ENCODE results near the gene ZBTB38. TPM values are rescaled to one million over a fixed set of nuclear protein-coding genes. Genes with fewer than 3 reads are reported as not detected.

The ZBTB38 gene
- total RNA-seq, 3 donors from 2014 or later: 15.4 to 22.5 (median 21.0) TPM

DNA sequence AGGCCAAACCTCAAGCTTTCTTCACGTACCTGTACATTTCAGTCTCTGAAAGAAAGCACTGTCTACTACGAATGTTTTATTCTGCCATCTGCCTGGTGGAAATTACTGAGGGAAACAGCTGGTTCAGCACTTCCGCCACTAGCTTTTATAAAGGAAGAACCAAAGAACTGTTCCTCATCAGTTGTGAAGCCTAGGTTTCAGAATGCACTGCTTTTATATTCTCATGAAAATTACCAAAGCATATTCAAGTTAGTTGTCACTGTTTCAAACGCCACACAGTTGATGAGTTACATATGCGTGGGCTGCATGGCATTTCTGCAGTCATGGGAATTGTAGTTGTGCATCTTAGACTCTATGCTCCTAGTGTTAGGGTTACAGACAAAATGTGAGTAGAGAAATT is 21.5 kb upstream of the ZBTB38 start:
- Mint-ChIP-seq H3K4me3 (no peak overlapping the region), H3K4me1 (ENCODE audit: low read depth) (no peaks in the 10 kb centered on the region), H3K36me3 (ENCODE audit: insufficient read depth) (no peaks in the 10 kb centered on the region), H3K9me3 (peaks cover 8% of the 10 kb centered on the region), H3K27me3 (ENCODE audit: low read depth) (no peaks in the 10 kb centered on the region)
- DNase-seq (no peak), ATAC-seq (no peak)

GRCh38 chr3:141348837-141349236 is 19.5 kb upstream of the ZBTB38 start:
- Mint-ChIP-seq H3K9me3 (peaks cover 8% of the 10 kb centered on the region), H3K4me1 (ENCODE audit: low read depth) (no peaks in the 10 kb centered on the region), H3K27me3 (ENCODE audit: low read depth) (peaks cover 6% of the 10 kb centered on the region), H3K36me3 (ENCODE audit: insufficient read depth) (no peaks in the 10 kb centered on the region), H3K4me3 (no peak overlapping the region)
- no peak for DNase-seq
- ATAC-seq: no peak

DNA sequence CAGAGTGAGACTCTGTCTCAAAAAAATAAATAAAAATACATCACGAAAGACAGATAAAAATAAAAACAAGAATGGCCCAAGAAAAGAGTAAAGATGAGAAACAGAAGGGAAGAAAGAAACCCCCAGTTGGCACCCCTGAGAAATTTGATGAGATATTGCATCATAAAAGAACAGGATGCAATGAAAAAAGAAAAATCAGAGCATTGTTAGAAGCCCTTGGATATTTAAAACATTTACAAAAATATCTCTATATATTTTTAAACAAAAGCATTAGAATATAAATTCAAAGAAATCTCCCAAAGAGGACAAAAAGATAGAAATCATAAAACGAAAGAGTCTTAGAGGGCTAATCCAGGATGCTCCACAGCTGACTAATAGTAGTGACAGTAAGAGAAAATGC is 18.6 kb upstream of the ZBTB38 start:
- peaks cover 8% of the 10 kb centered on the region for H3K9me3 Mint-ChIP-seq
- H3K27me3 Mint-ChIP-seq (ENCODE audit: low read depth): peaks cover 6% of the 10 kb centered on the region
- no peaks in the 10 kb centered on the region for H3K4me1 Mint-ChIP-seq (ENCODE audit: low read depth)
- H3K4me3 Mint-ChIP-seq: no peak overlapping the region
- ATAC-seq (no peak), DNase-seq (no peak)
- no peaks in the 10 kb centered on the region for H3K36me3 Mint-ChIP-seq (ENCODE audit: insufficient read depth)

GRCh38 chr3:141350666-141351065 is 17.6 kb upstream of the ZBTB38 start:
- Mint-ChIP-seq H3K9me3 (peaks cover 8% of the 10 kb centered on the region), H3K27me3 (ENCODE audit: low read depth) (peaks cover 6% of the 10 kb centered on the region), H3K36me3 (ENCODE audit: insufficient read depth) (no peaks in the 10 kb centered on the region), H3K4me3 (no peak overlapping the region), H3K4me1 (ENCODE audit: low read depth) (no peaks in the 10 kb centered on the region)
- DNase-seq: no peak
- no peak for ATAC-seq

DNA sequence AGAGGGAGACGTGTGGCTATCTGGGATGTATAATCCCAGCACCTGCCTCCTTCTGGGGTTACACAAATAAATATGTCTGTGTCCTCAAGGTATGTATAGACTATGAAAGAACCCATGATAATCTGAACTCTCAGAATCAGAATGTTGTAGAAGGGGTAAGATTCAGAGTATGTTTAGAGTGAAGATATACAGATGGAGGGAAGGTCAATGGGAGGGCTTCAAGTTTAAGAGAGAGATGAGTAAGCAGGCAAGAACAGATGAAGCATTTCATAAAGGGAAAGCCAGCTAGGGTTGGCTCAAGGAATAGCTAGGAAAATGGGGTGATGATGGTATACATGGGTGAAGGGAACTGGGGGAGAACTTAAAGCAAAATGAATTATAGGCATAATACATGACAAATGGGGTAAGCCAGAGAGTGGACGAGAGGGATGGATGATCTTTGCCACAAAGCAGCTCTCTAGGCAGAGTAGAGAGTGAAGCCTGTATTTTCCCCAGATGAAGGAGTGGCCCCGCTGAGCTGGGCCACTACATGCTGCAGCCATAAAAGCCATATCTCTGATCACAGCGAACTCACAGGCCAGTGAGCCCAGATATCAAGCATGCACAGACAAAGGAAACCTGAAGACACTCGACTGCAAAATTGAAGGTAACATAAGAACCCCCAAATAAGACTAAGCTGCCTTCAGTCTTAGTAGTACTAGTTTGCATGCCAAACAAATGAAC is 15.9 kb upstream of the ZBTB38 start:
- Mint-ChIP-seq H3K4me3 (no peak overlapping the region), H3K9me3 (peaks cover 8% of the 10 kb centered on the region), H3K4me1 (ENCODE audit: low read depth) (no peaks in the 10 kb centered on the region), H3K27me3 (ENCODE audit: low read depth) (peaks cover 6% of the 10 kb centered on the region), H3K36me3 (ENCODE audit: insufficient read depth) (no peaks in the 10 kb centered on the region)
- ATAC-seq: no peak
- no peak for DNase-seq

DNA sequence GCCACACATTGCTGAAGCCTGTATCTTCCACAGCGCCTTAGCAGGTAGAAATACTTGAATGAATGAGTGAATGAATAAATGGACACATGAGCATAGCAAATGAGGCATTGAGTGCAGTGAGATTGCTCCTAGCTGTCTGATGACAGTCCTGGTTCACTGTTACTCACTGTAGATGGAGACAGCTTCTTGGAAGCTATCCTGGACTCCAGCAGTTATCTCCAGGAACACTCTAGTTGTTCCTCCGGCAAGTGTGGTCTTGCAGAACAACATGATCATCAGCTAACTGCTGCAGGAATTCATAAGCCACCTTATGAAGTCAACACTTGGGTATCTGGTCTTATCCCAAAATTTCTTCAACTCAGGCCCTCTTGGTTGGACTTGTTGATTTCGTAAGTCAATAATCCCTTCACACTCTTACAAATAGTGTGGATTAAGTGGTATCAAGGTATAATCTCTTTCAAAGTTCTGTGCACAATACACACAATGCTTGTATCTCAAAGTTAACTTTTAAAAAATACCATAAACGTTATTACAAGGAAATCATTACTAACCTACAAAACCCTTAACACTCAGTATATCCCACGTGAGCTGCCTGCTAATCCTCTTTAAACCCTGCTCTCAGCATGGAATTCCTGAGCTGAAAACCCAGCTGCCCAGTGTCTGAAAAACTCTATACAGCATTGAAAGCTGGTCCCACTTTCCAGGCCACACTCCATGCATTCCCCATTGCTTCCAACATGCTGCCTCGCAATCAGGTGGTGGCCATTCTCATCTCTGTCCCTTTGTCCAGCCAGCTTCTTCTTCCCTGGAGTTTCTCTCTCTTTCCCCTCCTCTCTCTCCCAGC is 14.4 kb upstream of the ZBTB38 start:
- Mint-ChIP-seq H3K4me3 (no peak overlapping the region), H3K4me1 (ENCODE audit: low read depth) (no peaks in the 10 kb centered on the region), H3K27me3 (ENCODE audit: low read depth) (peaks cover 6% of the 10 kb centered on the region), H3K9me3 (peaks cover 8% of the 10 kb centered on the region), H3K36me3 (ENCODE audit: insufficient read depth) (no peaks in the 10 kb centered on the region)
- DNase-seq (no peak), ATAC-seq (no peak)

DNA sequence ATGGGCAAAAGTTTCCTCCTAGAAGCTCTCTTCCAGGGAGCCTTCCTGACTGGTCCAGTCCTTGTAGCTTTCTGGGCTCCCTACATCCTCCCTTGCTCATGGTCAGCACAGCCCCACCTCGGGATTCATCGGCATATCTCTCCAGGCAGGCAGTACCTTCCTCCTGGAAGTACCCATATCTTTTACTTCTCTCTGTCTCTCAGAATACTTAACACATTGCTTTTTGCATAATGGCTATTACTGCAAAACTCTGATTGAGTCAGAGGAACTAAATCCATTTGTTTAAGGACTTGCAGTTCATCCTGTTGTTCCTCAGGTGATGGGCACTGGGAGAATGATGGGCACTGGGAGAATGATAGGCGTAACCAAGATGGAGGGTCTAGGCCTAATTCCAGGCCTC is 13.8 kb upstream of the ZBTB38 start:
- Mint-ChIP-seq H3K4me1 (ENCODE audit: low read depth) (no peaks in the 10 kb centered on the region), H3K27me3 (ENCODE audit: low read depth) (peaks cover 6% of the 10 kb centered on the region), H3K4me3 (no peak overlapping the region), H3K36me3 (ENCODE audit: insufficient read depth) (no peaks in the 10 kb centered on the region), H3K9me3 (peaks cover 6% of the 10 kb centered on the region)
- no peak for DNase-seq
- no peak for ATAC-seq

DNA sequence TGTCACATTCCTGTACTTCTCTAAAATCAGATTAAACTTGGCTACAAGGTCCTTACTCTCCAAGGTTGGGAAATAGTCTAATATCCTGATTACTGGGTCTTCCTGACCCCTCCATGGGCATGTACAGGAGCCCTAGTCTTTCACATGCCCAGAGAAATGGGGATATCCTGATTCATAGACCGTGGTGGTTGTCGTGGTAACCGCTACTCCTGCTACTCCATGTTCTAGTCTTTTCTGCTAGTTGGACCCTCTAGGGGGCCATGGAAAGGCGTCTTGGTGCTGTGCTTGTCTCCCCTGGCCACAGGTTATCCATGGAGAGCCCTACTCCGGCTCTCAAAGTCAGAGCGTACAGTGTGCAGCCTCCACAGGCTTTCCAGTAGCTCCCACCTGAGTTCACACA is 13.1 kb upstream of the ZBTB38 start:
- no peak for DNase-seq
- no peaks in the 10 kb centered on the region for H3K36me3 Mint-ChIP-seq (ENCODE audit: insufficient read depth)
- H3K27me3 Mint-ChIP-seq (ENCODE audit: low read depth): peaks cover 6% of the 10 kb centered on the region
- peaks cover 3% of the 10 kb centered on the region for H3K9me3 Mint-ChIP-seq
- no peaks in the 10 kb centered on the region for H3K4me1 Mint-ChIP-seq (ENCODE audit: low read depth)
- no peak overlapping the region for H3K4me3 Mint-ChIP-seq
- no peak for ATAC-seq

- peaks cover 6% of the 10 kb centered on the region for H3K27me3 Mint-ChIP-seq (ENCODE audit: low read depth)
- H3K36me3 Mint-ChIP-seq (ENCODE audit: insufficient read depth): no peaks in the 10 kb centered on the region
- DNase-seq (no peak), ATAC-seq (no peak)
- no peak overlapping the region for H3K4me3 Mint-ChIP-seq
- H3K4me1 Mint-ChIP-seq (ENCODE audit: low read depth): peaks cover 4% of the 10 kb centered on the region
- H3K9me3 Mint-ChIP-seq: no peaks in the 10 kb centered on the region
Measured at GRCh38 chr3:141356046-141356445, 12.3 kb upstream of the ZBTB38 start.

DNA sequence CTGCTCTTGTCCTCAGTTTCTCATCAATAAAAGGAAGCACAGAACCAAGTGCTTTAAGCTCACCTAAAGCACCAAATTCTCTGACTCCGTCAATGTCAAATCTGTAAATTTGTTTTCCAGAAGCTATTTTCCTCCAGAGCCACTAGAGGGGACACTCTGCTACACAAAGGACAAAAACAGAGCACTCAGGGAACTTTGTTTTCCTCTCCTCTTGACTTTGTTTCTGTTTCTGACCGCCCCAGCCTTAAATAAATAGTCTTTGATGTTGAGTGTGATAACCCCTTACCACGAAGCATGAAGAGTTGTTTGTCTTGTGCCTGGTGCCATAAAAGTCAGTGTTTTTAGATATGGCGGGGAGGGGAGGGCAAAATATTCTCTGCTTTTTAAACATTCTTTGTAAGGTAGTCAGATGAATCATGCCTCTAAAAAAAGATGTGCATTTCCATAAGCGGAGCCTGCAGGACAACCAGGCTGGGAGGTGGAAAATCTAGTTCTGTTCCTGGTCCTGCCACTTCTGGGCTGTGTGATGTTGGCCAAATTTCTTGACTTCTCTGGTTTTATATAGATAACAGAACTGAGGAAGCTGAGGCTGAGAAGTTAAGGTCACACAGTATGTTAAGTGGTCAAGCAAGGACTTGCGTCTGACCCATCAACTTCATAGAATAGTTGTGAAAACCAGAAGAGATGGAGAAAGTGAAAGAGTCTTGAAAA is 7.3 kb upstream of the ZBTB38 start:
- ATAC-seq (peak in 1 of 2 donors; percentile 59), DNase-seq (no peak)
- Mint-ChIP-seq H3K36me3 (ENCODE audit: insufficient read depth) (no peaks in the 10 kb centered on the region), H3K4me1 (ENCODE audit: low read depth) (peaks cover 7% of the 10 kb centered on the region), H3K4me3 (peak overlapping the region; percentile 22), H3K27me3 (ENCODE audit: low read depth) (no peaks in the 10 kb centered on the region), H3K9me3 (peaks cover 7% of the 10 kb centered on the region)

- H3K4me1 Mint-ChIP-seq (ENCODE audit: low read depth): peaks cover 12% of the 10 kb centered on the region
- DNase-seq: no peak
- peaks cover 7% of the 10 kb centered on the region for H3K9me3 Mint-ChIP-seq
- H3K36me3 Mint-ChIP-seq (ENCODE audit: insufficient read depth): no peaks in the 10 kb centered on the region
- no peak overlapping the region for H3K4me3 Mint-ChIP-seq
- no peak for ATAC-seq
- H3K27me3 Mint-ChIP-seq (ENCODE audit: low read depth): no peaks in the 10 kb centered on the region
Measured at GRCh38 chr3:141362736-141363135, 5.6 kb upstream of the ZBTB38 start.

- DNase-seq (no peak), ATAC-seq (no peak)
- Mint-ChIP-seq H3K4me1 (ENCODE audit: low read depth) (peaks cover 19% of the 10 kb centered on the region), H3K4me3 (no peak overlapping the region), H3K36me3 (ENCODE audit: insufficient read depth) (no peaks in the 10 kb centered on the region), H3K9me3 (peaks cover 7% of the 10 kb centered on the region), H3K27me3 (ENCODE audit: low read depth) (no peaks in the 10 kb centered on the region)
Measured at GRCh38 chr3:141365201-141365600, 3.1 kb upstream of the ZBTB38 start.

GRCh38 chr3:141366285-141367037 is 1.8 kb upstream of the ZBTB38 start:
- ATAC-seq (no peak), DNase-seq (no peak)
- Mint-ChIP-seq H3K4me3 (no peak overlapping the region), H3K4me1 (ENCODE audit: low read depth) (peaks cover 14% of the 10 kb centered on the region), H3K9me3 (peaks cover 7% of the 10 kb centered on the region), H3K27me3 (ENCODE audit: low read depth) (no peaks in the 10 kb centered on the region), H3K36me3 (ENCODE audit: insufficient read depth) (no peaks in the 10 kb centered on the region)
